GM23338 (cell line): ENCODE results near the gene SEMA4C. TPM values are rescaled to one million over a fixed set of nuclear protein-coding genes. Genes with fewer than 3 reads are reported as not detected.

Source experiments
- ATAC-seq: fragments of 200-7000 bp; cut with Tn5 transposase; 3 replicates; pipeline ENCODE4 v1.9.1; 2020
- DNase-seq: peaks from one replicate; pipeline ENCODE4 v3.0.0-alpha.2; 2015; ENCODE audit warnings: low spot score
- H2AFZ ChIP-seq: fragments of 200-600 bp; sonication (generic); 2 replicates; pipeline ENCODE4 v1.8.0; 2016; ENCODE audit warnings: antibody characterized with exemption, mild to moderate bottlenecking, moderate library complexity
- H3F3A ChIP-seq: fragments of 200-600 bp; sonication (generic); replicated peaks from 2 replicates; pipeline ENCODE4 v1.8.0; 2017; ENCODE audit warnings: antibody characterized with exemption, mixed run types, low read depth
- H3K27ac ChIP-seq: fragments of 200-600 bp; sonication (generic); 2 replicates; pipeline ENCODE4 v1.6.1; 2016; ENCODE audit warnings: low read depth
- H3K27me3 ChIP-seq: fragments of 200-600 bp; sonication (generic); 2 replicates; pipeline ENCODE4 v1.8.0; 2016; ENCODE audit warnings: mild to moderate bottlenecking, mixed run types, moderate library complexity; ENCODE audit not compliant: insufficient read depth
- H3K36me3 ChIP-seq: fragments of 200-600 bp; sonication (generic); 2 replicates; pipeline ENCODE4 v1.8.0; 2016; ENCODE audit warnings: mild to moderate bottlenecking; ENCODE audit not compliant: insufficient read depth
- H3K4me1 ChIP-seq: fragments of 200-600 bp; sonication (generic); 2 replicates; pipeline ENCODE4 v1.8.0; 2016; ENCODE audit warnings: mild to moderate bottlenecking, moderate library complexity; ENCODE audit not compliant: insufficient read depth
- H3K4me2 ChIP-seq: fragments of 200-600 bp; sonication (generic); 2 replicates; pipeline ENCODE4 v1.7.1; 2017; ENCODE audit warnings: mixed run types
- H3K4me3 ChIP-seq: fragments of 200-600 bp; sonication (generic); 2 replicates; pipeline ENCODE4 v1.6.1; 2016; ENCODE audit warnings: mixed run types
- H3K79me2 ChIP-seq: fragments of 200-600 bp; sonication (generic); replicated peaks from 2 replicates; pipeline ENCODE4 v1.8.0; 2017; ENCODE audit warnings: mild to moderate bottlenecking; ENCODE audit not compliant: insufficient read depth
- H3K9me2 ChIP-seq: fragments of 200-600 bp; sonication (generic); 2 replicates; pipeline ENCODE4 v1.8.0; 2017; ENCODE audit not compliant: insufficient read depth
- H4K20me1 ChIP-seq: fragments of 200-600 bp; sonication (generic); replicated peaks from 2 replicates; pipeline ENCODE4 v1.8.0; 2017; ENCODE audit warnings: mild to moderate bottlenecking; ENCODE audit not compliant: insufficient read depth
- H3K27ac Mint-ChIP-seq: 2 replicates; pipeline ENCODE4 v1.8.0; 2020; ENCODE audit warnings: inconsistent platforms, mild to moderate bottlenecking, moderate library complexity, mixed read lengths
- H3K27me3 Mint-ChIP-seq: 3 replicates; pipeline ENCODE4 v1.8.0; 2022; ENCODE audit warnings: low read depth, mild to moderate bottlenecking, moderate library complexity, mixed read lengths, inconsistent platforms; ENCODE audit not compliant: insufficient read depth, poor library complexity
- H3K36me3 Mint-ChIP-seq: 3 replicates; pipeline ENCODE4 v1.8.0; 2021; ENCODE audit warnings: low read depth, mild to moderate bottlenecking, inconsistent platforms, moderate library complexity, mixed read lengths
- H3K4me1 Mint-ChIP-seq: 3 replicates; pipeline ENCODE4 v1.8.0; 2020; ENCODE audit warnings: mild to moderate bottlenecking, inconsistent platforms, mixed read lengths
- H3K4me3 Mint-ChIP-seq: 3 replicates; pipeline ENCODE4 v1.8.0; 2021; ENCODE audit warnings: moderate library complexity, mild to moderate bottlenecking, inconsistent platforms, mixed read lengths
- H3K9me3 Mint-ChIP-seq: 3 replicates; pipeline ENCODE4 v1.8.0; 2020; ENCODE audit warnings: moderate library complexity, mild to moderate bottlenecking, inconsistent platforms, mixed read lengths
- CREB1 ChIP-seq: fragments of 250-450 bp; sonication (Bioruptor Pico); IDR thresholded peaks from 2 replicates; pipeline ENCODE4 v1.5.0; 2020; ENCODE audit warnings: low read depth, mild to moderate bottlenecking, moderate library complexity
- EZH2 ChIP-seq: fragments of 200-600 bp; sonication (generic); IDR thresholded peaks from one replicate; pipeline ENCODE4 v1.8.0; 2017; ENCODE audit warnings: antibody characterized with exemption, mild to moderate bottlenecking, low read depth; ENCODE audit not compliant: unreplicated experiment
- EZH2phosphoT487 ChIP-seq: fragments of 200-600 bp; sonication (generic); IDR thresholded peaks from one replicate; pipeline ENCODE4 v1.8.1; 2018; ENCODE audit warnings: antibody characterized with exemption; ENCODE audit not compliant: unreplicated experiment
- JUNB ChIP-seq: IDR thresholded peaks from one replicate; pipeline ENCODE4 v1.6.1; 2016; ENCODE audit warnings: antibody characterized with exemption; ENCODE audit not compliant: unreplicated experiment
- NANOG ChIP-seq: IDR thresholded peaks from 2 replicates; pipeline ENCODE4 v1.6.1; 2016; ENCODE audit warnings: antibody characterized with exemption, borderline replicate concordance
- POLR2AphosphoS5 ChIP-seq: IDR thresholded peaks from 2 replicates; pipeline ENCODE4 v1.6.1; 2016; ENCODE audit warnings: antibody characterized with exemption, low read depth
- STAT1 ChIP-seq: IDR thresholded peaks from one replicate; pipeline ENCODE4 v1.6.1; 2016; ENCODE audit warnings: antibody characterized with exemption; ENCODE audit not compliant: unreplicated experiment
- ZNF114 ChIP-seq: fragments of 250-450 bp; sonication (Bioruptor Pico); IDR thresholded peaks from 2 replicates; pipeline ENCODE4 v1.5.0; 2020; ENCODE audit warnings: mild to moderate bottlenecking, moderate library complexity
- ZNF331 ChIP-seq: fragments of 250-450 bp; sonication (Bioruptor Pico); IDR thresholded peaks from 2 replicates; pipeline ENCODE4 v1.5.0; 2020; ENCODE audit warnings: low read depth, mild to moderate bottlenecking, moderate library complexity
- polyA plus RNA-seq: library from polyadenylated mRNA; unstranded; fragments of >200 nt; fragmentation: Nextera tagmentation; extraction: Ambion mirVana; gene quantifications from 2 replicates; pipeline ENCODE4 v1.2.1, GENCODE V29; 2016
- total RNA-seq: library from RNA; depleted of rRNA; stranded (reverse); fragments of >200 nt; shearing (Covaris generic); gene quantifications from 2 replicates; pipeline ENCODE4 v1.2.3, GENCODE V29; 2014
- TF ChIP-seq, protein P1 (sequence below), 2 experiments: fragments of 200-600 bp in 1 of 2; sonication (generic) in 1 of 2; conservative IDR thresholded peaks; 2 replicates each; pipeline versions ENCODE4 v1.5.1 to v1.6.1; 2016 to 2017; ENCODE audit warnings: antibody characterized with exemption in 2 of 2, low read depth in 2 of 2, mild to moderate bottlenecking in 2 of 2, moderate library complexity in 1 of 2
- TF ChIP-seq, protein P2 (sequence below): IDR thresholded peaks from one replicate; pipeline ENCODE4 v1.6.1; 2018; ENCODE audit warnings: antibody characterized with exemption; ENCODE audit not compliant: unreplicated experiment
- TF ChIP-seq, protein P3 (sequence below): IDR thresholded peaks from 2 replicates; pipeline ENCODE4 v1.6.1; 2016; ENCODE audit warnings: antibody characterized with exemption
- TF ChIP-seq, protein P4 (sequence below): fragments of 250-450 bp; sonication (Bioruptor Pico); IDR thresholded peaks from 2 replicates; pipeline ENCODE4 v1.5.0; 2020; ENCODE audit warnings: mild to moderate bottlenecking, moderate library complexity

Gene SEMA4C
- total and polyA plus RNA-seq, 2 experiments from 2014 or later, result 16.8 to 80.7 TPM

DNA sequence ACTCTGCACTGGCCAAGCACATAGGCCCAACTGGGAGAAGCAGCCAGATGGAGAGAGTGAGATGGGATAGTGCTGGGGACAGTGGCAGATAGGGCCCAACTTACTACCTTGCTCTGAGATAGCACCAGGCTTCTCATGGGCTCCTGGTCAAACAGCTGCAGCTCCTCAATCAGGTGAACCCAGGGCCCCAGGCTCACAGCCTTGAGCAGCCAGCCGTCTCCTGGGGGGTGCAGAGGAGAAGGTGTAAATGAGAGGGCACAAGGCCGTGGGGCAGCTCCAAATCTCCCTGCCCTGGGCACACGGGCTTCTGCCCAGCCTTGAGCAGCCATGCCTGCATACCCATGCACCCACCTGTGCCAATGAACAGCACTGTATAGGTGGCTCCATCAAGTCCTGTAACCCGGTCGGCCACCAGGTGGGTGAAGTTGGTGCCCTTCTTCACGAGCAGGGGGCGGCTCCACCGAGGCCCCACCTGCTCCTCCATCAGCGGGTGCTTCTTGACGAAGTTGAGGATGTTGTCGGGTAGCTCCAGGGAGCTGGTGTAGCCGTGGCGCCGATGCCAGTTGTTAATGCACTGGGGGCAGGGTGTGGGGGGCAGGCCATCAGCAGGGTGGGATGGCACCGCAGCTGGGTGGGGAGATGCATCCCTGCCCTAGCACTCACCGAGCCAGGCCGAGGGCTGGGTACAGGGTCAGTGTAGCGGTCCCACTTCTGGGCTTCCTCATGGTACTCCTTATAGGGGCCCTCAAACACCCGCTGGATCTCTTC, 6.1 kb downstream of the SEMA4C start:
- peaks cover 27% of the 10 kb centered on the region for H3K4me1 Mint-ChIP-seq
- TF ChIP-seq POLR2AphosphoS5, result no peak
- TF ChIP-seq EZH2, result no peak
- no peak for TF ChIP-seq STAT1
- TF ChIP-seq ZNF331 (CRISPR knock-in tag), result no peak
- no peak for TF ChIP-seq ZNF114 (CRISPR knock-in tag)
- TF ChIP-seq, protein P1, sequence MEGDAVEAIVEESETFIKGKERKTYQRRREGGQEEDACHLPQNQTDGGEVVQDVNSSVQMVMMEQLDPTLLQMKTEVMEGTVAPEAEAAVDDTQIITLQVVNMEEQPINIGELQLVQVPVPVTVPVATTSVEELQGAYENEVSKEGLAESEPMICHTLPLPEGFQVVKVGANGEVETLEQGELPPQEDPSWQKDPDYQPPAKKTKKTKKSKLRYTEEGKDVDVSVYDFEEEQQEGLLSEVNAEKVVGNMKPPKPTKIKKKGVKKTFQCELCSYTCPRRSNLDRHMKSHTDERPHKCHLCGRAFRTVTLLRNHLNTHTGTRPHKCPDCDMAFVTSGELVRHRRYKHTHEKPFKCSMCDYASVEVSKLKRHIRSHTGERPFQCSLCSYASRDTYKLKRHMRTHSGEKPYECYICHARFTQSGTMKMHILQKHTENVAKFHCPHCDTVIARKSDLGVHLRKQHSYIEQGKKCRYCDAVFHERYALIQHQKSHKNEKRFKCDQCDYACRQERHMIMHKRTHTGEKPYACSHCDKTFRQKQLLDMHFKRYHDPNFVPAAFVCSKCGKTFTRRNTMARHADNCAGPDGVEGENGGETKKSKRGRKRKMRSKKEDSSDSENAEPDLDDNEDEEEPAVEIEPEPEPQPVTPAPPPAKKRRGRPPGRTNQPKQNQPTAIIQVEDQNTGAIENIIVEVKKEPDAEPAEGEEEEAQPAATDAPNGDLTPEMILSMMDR (conservative IDR thresholded peaks at IDR 0.05; ENCODE audit: low read depth in 2 of 2), result no peak
- TF ChIP-seq, protein P2, sequence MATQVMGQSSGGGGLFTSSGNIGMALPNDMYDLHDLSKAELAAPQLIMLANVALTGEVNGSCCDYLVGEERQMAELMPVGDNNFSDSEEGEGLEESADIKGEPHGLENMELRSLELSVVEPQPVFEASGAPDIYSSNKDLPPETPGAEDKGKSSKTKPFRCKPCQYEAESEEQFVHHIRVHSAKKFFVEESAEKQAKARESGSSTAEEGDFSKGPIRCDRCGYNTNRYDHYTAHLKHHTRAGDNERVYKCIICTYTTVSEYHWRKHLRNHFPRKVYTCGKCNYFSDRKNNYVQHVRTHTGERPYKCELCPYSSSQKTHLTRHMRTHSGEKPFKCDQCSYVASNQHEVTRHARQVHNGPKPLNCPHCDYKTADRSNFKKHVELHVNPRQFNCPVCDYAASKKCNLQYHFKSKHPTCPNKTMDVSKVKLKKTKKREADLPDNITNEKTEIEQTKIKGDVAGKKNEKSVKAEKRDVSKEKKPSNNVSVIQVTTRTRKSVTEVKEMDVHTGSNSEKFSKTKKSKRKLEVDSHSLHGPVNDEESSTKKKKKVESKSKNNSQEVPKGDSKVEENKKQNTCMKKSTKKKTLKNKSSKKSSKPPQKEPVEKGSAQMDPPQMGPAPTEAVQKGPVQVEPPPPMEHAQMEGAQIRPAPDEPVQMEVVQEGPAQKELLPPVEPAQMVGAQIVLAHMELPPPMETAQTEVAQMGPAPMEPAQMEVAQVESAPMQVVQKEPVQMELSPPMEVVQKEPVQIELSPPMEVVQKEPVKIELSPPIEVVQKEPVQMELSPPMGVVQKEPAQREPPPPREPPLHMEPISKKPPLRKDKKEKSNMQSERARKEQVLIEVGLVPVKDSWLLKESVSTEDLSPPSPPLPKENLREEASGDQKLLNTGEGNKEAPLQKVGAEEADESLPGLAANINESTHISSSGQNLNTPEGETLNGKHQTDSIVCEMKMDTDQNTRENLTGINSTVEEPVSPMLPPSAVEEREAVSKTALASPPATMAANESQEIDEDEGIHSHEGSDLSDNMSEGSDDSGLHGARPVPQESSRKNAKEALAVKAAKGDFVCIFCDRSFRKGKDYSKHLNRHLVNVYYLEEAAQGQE, result no peak
- TF ChIP-seq EZH2phosphoT487, result no peak
- no peak for TF ChIP-seq JUNB
- no peak for TF ChIP-seq CREB1 (CRISPR knock-in tag)
- no peak for TF ChIP-seq NANOG
- TF ChIP-seq, protein P3, sequence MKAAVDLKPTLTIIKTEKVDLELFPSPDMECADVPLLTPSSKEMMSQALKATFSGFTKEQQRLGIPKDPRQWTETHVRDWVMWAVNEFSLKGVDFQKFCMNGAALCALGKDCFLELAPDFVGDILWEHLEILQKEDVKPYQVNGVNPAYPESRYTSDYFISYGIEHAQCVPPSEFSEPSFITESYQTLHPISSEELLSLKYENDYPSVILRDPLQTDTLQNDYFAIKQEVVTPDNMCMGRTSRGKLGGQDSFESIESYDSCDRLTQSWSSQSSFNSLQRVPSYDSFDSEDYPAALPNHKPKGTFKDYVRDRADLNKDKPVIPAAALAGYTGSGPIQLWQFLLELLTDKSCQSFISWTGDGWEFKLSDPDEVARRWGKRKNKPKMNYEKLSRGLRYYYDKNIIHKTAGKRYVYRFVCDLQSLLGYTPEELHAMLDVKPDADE, result no peak
- TF ChIP-seq, protein P4, sequence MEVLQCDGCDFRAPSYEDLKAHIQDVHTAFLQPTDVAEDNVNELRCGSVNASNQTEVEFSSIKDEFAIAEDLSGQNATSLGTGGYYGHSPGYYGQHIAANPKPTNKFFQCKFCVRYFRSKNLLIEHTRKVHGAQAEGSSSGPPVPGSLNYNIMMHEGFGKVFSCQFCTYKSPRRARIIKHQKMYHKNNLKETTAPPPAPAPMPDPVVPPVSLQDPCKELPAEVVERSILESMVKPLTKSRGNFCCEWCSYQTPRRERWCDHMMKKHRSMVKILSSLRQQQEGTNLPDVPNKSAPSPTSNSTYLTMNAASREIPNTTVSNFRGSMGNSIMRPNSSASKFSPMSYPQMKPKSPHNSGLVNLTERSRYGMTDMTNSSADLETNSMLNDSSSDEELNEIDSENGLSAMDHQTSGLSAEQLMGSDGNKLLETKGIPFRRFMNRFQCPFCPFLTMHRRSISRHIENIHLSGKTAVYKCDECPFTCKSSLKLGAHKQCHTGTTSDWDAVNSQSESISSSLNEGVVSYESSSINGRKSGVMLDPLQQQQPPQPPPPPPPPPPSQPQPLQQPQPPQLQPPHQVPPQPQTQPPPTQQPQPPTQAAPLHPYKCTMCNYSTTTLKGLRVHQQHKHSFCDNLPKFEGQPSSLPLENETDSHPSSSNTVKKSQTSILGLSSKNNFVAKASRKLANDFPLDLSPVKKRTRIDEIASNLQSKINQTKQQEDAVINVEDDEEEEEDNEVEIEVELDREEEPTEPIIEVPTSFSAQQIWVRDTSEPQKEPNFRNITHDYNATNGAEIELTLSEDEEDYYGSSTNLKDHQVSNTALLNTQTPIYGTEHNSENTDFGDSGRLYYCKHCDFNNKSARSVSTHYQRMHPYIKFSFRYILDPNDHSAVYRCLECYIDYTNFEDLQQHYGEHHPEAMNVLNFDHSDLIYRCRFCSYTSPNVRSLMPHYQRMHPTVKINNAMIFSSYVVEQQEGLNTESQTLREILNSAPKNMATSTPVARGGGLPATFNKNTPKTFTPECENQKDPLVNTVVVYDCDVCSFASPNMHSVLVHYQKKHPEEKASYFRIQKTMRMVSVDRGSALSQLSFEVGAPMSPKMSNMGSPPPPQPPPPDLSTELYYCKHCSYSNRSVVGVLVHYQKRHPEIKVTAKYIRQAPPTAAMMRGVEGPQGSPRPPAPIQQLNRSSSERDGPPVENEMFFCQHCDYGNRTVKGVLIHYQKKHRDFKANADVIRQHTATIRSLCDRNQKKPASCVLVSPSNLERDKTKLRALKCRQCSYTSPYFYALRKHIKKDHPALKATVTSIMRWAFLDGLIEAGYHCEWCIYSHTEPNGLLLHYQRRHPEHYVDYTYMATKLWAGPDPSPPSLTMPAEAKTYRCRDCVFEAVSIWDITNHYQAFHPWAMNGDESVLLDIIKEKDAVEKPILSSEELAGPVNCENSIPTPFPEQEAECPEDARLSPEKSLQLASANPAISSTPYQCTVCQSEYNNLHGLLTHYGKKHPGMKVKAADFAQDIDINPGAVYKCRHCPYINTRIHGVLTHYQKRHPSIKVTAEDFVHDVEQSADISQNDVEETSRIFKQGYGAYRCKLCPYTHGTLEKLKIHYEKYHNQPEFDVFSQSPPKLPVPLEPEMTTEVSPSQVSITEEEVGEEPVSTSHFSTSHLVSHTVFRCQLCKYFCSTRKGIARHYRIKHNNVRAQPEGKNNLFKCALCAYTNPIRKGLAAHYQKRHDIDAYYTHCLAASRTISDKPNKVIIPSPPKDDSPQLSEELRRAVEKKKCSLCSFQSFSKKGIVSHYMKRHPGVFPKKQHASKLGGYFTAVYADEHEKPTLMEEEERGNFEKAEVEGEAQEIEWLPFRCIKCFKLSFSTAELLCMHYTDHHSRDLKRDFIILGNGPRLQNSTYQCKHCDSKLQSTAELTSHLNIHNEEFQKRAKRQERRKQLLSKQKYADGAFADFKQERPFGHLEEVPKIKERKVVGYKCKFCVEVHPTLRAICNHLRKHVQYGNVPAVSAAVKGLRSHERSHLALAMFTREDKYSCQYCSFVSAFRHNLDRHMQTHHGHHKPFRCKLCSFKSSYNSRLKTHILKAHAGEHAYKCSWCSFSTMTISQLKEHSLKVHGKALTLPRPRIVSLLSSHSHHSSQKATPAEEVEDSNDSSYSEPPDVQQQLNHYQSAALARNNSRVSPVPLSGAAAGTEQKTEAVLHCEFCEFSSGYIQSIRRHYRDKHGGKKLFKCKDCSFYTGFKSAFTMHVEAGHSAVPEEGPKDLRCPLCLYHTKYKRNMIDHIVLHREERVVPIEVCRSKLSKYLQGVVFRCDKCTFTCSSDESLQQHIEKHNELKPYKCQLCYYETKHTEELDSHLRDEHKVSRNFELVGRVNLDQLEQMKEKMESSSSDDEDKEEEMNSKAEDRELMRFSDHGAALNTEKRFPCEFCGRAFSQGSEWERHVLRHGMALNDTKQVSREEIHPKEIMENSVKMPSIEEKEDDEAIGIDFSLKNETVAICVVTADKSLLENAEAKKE (CRISPR knock-in tag), result no peak
- no peak overlapping the region for H3K4me3 Mint-ChIP-seq
- peaks cover 33% of the 10 kb centered on the region for H3K79me2 ChIP-seq
- H3K27ac Mint-ChIP-seq, result no peak overlapping the region; the same call in 1 of the 2 replicates
- no peak overlapping the region for H2AFZ ChIP-seq
- ATAC-seq, result no peak
- H3K27me3 Mint-ChIP-seq, result peaks cover 19% of the 10 kb centered on the region
- H3K4me2 ChIP-seq, result no peak overlapping the region
- peaks cover 17% of the 10 kb centered on the region for H3F3A ChIP-seq
- peaks cover 71% of the 10 kb centered on the region for H3K36me3 Mint-ChIP-seq
- H3K4me1 ChIP-seq, result peaks cover 17% of the 10 kb centered on the region
- peaks cover 30% of the 10 kb centered on the region; the same call in 1 of the 2 replicates for H3K36me3 ChIP-seq
- no peaks in the 10 kb centered on the region; the same call in none of the 2 replicates for H4K20me1 ChIP-seq
- no peak for DNase-seq
- H3K27ac ChIP-seq, result no peak overlapping the region
- no peaks in the 10 kb centered on the region for H3K27me3 ChIP-seq
- H3K9me2 ChIP-seq, result no peaks in the 10 kb centered on the region
- H3K4me3 ChIP-seq, result no peak overlapping the region
- no peaks in the 10 kb centered on the region; the same call in 2 of the 3 replicates for H3K9me3 Mint-ChIP-seq
